ENCODE measurements around the gene SGIP1.

GRCh38 chr1:66527686-66528085 lies 6.3 kb upstream of the SGIP1 start:
- TF ChIP-seq CTCF (conservative IDR thresholded peaks at IDR 0.05; ENCODE audit: low read depth, low read length) (no peak), EZH2 (IDR thresholded peaks at IDR 0.05; ENCODE audit: borderline replicate concordance, low read depth, low read length, poor library complexity, severe bottlenecking) (no peak)
